DOHH2 (cell line): ENCODE measurements around the gene CHRND.
"Not testable (repeated sequence)": the region's sequence is repeated elsewhere in the genome, so short reads cannot be mapped to it uniquely, and the experiment has no call there.

Experiments
- H3F3A ChIP-seq: fragments of 200-600 bp; sonication (generic), shearing (Covaris generic); 2 replicates; pipeline ENCODE4 v1.6.0; 2016; ENCODE audit warnings: antibody characterized with exemption, mild to moderate bottlenecking; ENCODE audit not compliant: control insufficient read depth, insufficient read depth
- H3K27ac ChIP-seq: fragments of 200-600 bp; sonication (generic); 2 replicates; pipeline ENCODE4 v1.5.1; 2014; ENCODE audit warnings: low read depth, mild to moderate bottlenecking, low read length, moderate library complexity
- H3K27me3 ChIP-seq: fragments of 200-600 bp; sonication (generic); 2 replicates; pipeline ENCODE4 v1.6.1; 2014; ENCODE audit warnings: mild to moderate bottlenecking, low read length, mixed read lengths; ENCODE audit not compliant: control insufficient read depth
- H3K36me3 ChIP-seq: fragments of 200-600 bp; sonication (generic); 2 replicates; pipeline ENCODE4 v1.6.1; 2014; ENCODE audit warnings: mild to moderate bottlenecking, low read length, moderate library complexity, mixed read lengths; ENCODE audit not compliant: control insufficient read depth
- H3K4me1 ChIP-seq: fragments of 200-600 bp; sonication (generic); 2 replicates; pipeline ENCODE4 v1.6.1; 2014; ENCODE audit warnings: mild to moderate bottlenecking, low read length, mixed read lengths; ENCODE audit not compliant: control insufficient read depth
- H3K4me2 ChIP-seq: fragments of 200-600 bp; sonication (generic); 2 replicates; pipeline ENCODE4 v1.6.0; 2014; ENCODE audit warnings: mild to moderate bottlenecking, low read length, moderate library complexity
- H3K4me3 ChIP-seq: fragments of 200-600 bp; sonication (generic); 2 replicates; pipeline ENCODE4 v1.5.1; 2014; ENCODE audit warnings: mild to moderate bottlenecking, low read length, mixed read lengths
- H3K79me2 ChIP-seq: fragments of 200-600 bp; sonication (generic); 2 replicates; pipeline ENCODE4 v1.6.1; 2014; ENCODE audit warnings: mild to moderate bottlenecking, low read length, mixed read lengths; ENCODE audit not compliant: control insufficient read depth
- H3K9me2 ChIP-seq: fragments of 200-600 bp; sonication (generic); replicated peaks from 2 replicates; pipeline ENCODE4 v1.6.1; 2014; ENCODE audit warnings: mild to moderate bottlenecking, low read length, mixed read lengths; ENCODE audit not compliant: control insufficient read depth
- H3K9me3 ChIP-seq: fragments of 200-600 bp; sonication (generic); 2 replicates; pipeline ENCODE4 v1.6.1; 2014; ENCODE audit warnings: antibody characterized with exemption, low read length, mixed read lengths; ENCODE audit not compliant: control insufficient read depth, insufficient read depth
- H4K20me1 ChIP-seq: fragments of 200-600 bp; sonication (generic); 2 replicates; pipeline ENCODE4 v1.6.0; 2014; ENCODE audit warnings: low read depth, mild to moderate bottlenecking, antibody characterized with exemption, low read length, moderate library complexity; ENCODE audit not compliant: control insufficient read depth, insufficient read depth
- CTCF ChIP-seq: fragments of 200-600 bp; sonication (generic); IDR thresholded peaks from one replicate; pipeline ENCODE4 v1.5.1; 2014; ENCODE audit warnings: antibody characterized with exemption, mild to moderate bottlenecking, low read depth, low read length; ENCODE audit not compliant: poor library complexity, severe bottlenecking
- EZH2phosphoT487 ChIP-seq: fragments of 200-600 bp; sonication (generic); IDR thresholded peaks from 2 replicates; pipeline ENCODE4 v1.6.1; 2017; ENCODE audit warnings: borderline replicate concordance, mild to moderate bottlenecking, antibody characterized with exemption, low read length, moderate library complexity, mixed read lengths

CHRND gene

GRCh38 chr2:232568161-232568560, 42.2 kb downstream of the CHRND start:
- H3F3A ChIP-seq: no peaks in the 10 kb centered on the region
- H3K9me2 ChIP-seq: no peaks in the 10 kb centered on the region
- TF ChIP-seq EZH2phosphoT487 (no peak), CTCF (no peak)
- no peaks in the 10 kb centered on the region for H3K27me3 ChIP-seq
- H3K36me3 ChIP-seq: peaks cover 63% of the 10 kb centered on the region
- no peaks in the 10 kb centered on the region for H3K4me1 ChIP-seq
- H3K27ac ChIP-seq: no peak overlapping the region
- no peaks in the 10 kb centered on the region for H3K9me3 ChIP-seq
- no peak overlapping the region for H3K4me2 ChIP-seq
- no peak overlapping the region for H3K4me3 ChIP-seq
- no peaks in the 10 kb centered on the region for H4K20me1 ChIP-seq
- no peaks in the 10 kb centered on the region for H3K79me2 ChIP-seq

GRCh38 chr2:232569541-232569940, 43.6 kb downstream of the CHRND start:
- no peaks in the 10 kb centered on the region for H3F3A ChIP-seq
- H3K27ac ChIP-seq: no peak overlapping the region
- peaks cover 55% of the 10 kb centered on the region for H3K36me3 ChIP-seq

GRCh38 chr2:232570481-232570880, 44.5 kb downstream of the CHRND start:
- not testable (repeated sequence) for H3K4me2 ChIP-seq, H3K27ac ChIP-seq, H4K20me1 ChIP-seq, H3K9me2 ChIP-seq, H3K4me3 ChIP-seq, H3K4me1 ChIP-seq, H3F3A ChIP-seq, H3K79me2 ChIP-seq, H3K27me3 ChIP-seq, H3K9me3 ChIP-seq
- peaks cover 48% of the 10 kb centered on the region for H3K36me3 ChIP-seq

More at GRCh38 chr2:232569541-232569940, 43.6 kb downstream of the CHRND start:
- TF ChIP-seq EZH2phosphoT487 (no peak), CTCF (no peak)
- H3K9me3 ChIP-seq: no peaks in the 10 kb centered on the region
- no peaks in the 10 kb centered on the region for H3K9me2 ChIP-seq
- H3K4me2 ChIP-seq: no peak overlapping the region
- H3K4me3 ChIP-seq: no peak overlapping the region
- H3K4me1 ChIP-seq: no peaks in the 10 kb centered on the region
- H3K27me3 ChIP-seq: no peaks in the 10 kb centered on the region
- no peaks in the 10 kb centered on the region for H4K20me1 ChIP-seq
- H3K79me2 ChIP-seq: no peaks in the 10 kb centered on the region

- Histone ChIP-seq H3K9me3 (no peaks in the 10 kb centered on the region), H3K36me3 (peaks cover 44% of the 10 kb centered on the region), H4K20me1 (no peaks in the 10 kb centered on the region), H3F3A (no peaks in the 10 kb centered on the region), H3K27ac (no peak overlapping the region), H3K9me2 (no peaks in the 10 kb centered on the region), H3K79me2 (no peaks in the 10 kb centered on the region), H3K4me1 (peaks cover under 1% of the 10 kb centered on the region; the same call in 1 of the 2 replicates), H3K27me3 (no peaks in the 10 kb centered on the region), H3K4me2 (no peak overlapping the region), H3K4me3 (no peak overlapping the region)
- TF ChIP-seq EZH2phosphoT487 (no peak), CTCF (no peak)
Observed at GRCh38 chr2:232571026-232571474, 45.1 kb downstream of the CHRND start.
